Upper lobe of left lung (tissue), 6 donors: ENCODE measurements around the gene HEPHL1. TPM values are rescaled to one million over a fixed set of nuclear protein-coding genes. Genes with fewer than 3 reads are reported as not detected.

Experiments
- ATAC-seq, 2 donors: fragments of 200-7000 bp; cut with Tn5 transposase; one replicate each; pipeline ENCODE4 v1.9.1; 2022; ENCODE audit warnings: mild to moderate bottlenecking in 2 of 2, moderate library complexity in 2 of 2; ENCODE audit not compliant: low FRiP score in 2 of 2
- DNase-seq, 2 donors: peaks; one replicate each; pipeline ENCODE4 v3.0.0-alpha.2; 2019 to 2020
- H3K27ac ChIP-seq, 4 donors: fragments of 200-600 bp; sonication (generic); one replicate each; pipeline ENCODE4 v1.5.1; 2016 to 2019
- H3K27me3 ChIP-seq, 4 donors: fragments of 200-600 bp; sonication (generic); one replicate each; pipeline ENCODE4 v1.5.1; 2017 to 2019
- H3K36me3 ChIP-seq, 4 donors: fragments of 200-600 bp; sonication (generic); one replicate each; pipeline ENCODE4 v1.5.1; 2016 to 2019
- H3K4me1 ChIP-seq, 4 donors: fragments of 200-600 bp; sonication (generic); one replicate each; pipeline ENCODE4 v1.5.1; 2018 to 2019
- H3K4me3 ChIP-seq, 4 donors: fragments of 200-600 bp; sonication (generic); one replicate each; pipeline ENCODE4 v1.5.1; 2017 to 2019; ENCODE audit warnings: mild to moderate bottlenecking in 2 of 4, moderate library complexity in 1 of 4
- H3K9me3 ChIP-seq, 4 donors: fragments of 200-600 bp; sonication (generic); one replicate each; pipeline ENCODE4 v1.5.1; 2018 to 2019
- CTCF ChIP-seq, 6 experiments: fragments of 450-650 bp in 4 of 6; fragments of 200-600 bp in 2 of 6; sonication (generic) in 2 of 6; IDR thresholded peaks; one replicate each; pipeline ENCODE4 v1.5.1; 2016 to 2019; ENCODE audit warnings: antibody characterized with exemption in 6 of 6
- EP300 ChIP-seq, 4 donors: sonication (generic); formaldehyde crosslinking; IDR thresholded peaks; one replicate each; pipeline ENCODE4 v1.5.1; 2017; ENCODE audit warnings: antibody characterized with exemption in 4 of 4, control low read depth in 2 of 4
- POLR2A ChIP-seq, 4 donors: fragments of 450-650 bp; IDR thresholded peaks; one replicate each; pipeline ENCODE4 v1.5.1; 2016 to 2017; ENCODE audit warnings: antibody characterized with exemption in 4 of 4, mild to moderate bottlenecking in 2 of 4
- POLR2AphosphoS5 ChIP-seq, 2 donors: sonication (generic); formaldehyde crosslinking; IDR thresholded peaks; one replicate each; pipeline ENCODE4 v1.5.1; 2017; ENCODE audit warnings: antibody characterized with exemption in 2 of 2
- WGBS, 2 donors: methylation state at CpG; one replicate each; pipeline ENCODE4 v1.1.5; 2017 to 2018; 5-methylcytosine and 5-hydroxymethylcytosine counted together
- total RNA-seq, 6 donors: library from RNA; depleted of rRNA in 4 of 6; stranded (reverse); fragments of >200 nt in 4 of 6; gene quantifications; one replicate each; pipeline versions ENCODE4 v1.1.0 to v1.2.1, GENCODE V29; 2016 to 2021
- donor health status: DM: no; HTN: no; CAD: no; lungs with moderate emphysema.
- donor health status: DM: no; HTN: yes; CAD: no; lungs with severe emphysema.

Gene HEPHL1
- total RNA-seq, 6 donors from 2014 or later: not detected

GRCh38 chr11:94149431-94150017, 128.4 kb downstream of the HEPHL1 start:
- ATAC-seq (no peak), DNase-seq (no peak)
- H3K9me3 ChIP-seq: no peaks in the 10 kb centered on the region
- TF ChIP-seq POLR2AphosphoS5 (IDR thresholded peaks at IDR 0.05) (no peak), CTCF (IDR thresholded peaks at IDR 0.05) (no peak), EP300 (IDR thresholded peaks at IDR 0.05) (no peak), POLR2A (IDR thresholded peaks at IDR 0.05) (no peak)
- peaks cover 0 to 11% (median 5%) of the 10 kb centered on the region in 4 donors for H3K36me3 ChIP-seq
- H3K27ac ChIP-seq: no peak overlapping the region
- no peaks in the 10 kb centered on the region for H3K27me3 ChIP-seq
- peaks cover 24 to 49% (median 38%) of the 10 kb centered on the region in 4 donors for H3K4me1 ChIP-seq
- no peak overlapping the region for H3K4me3 ChIP-seq
- 50 to 57% methylated on average over 3 of the region's 3 CpGs for WGBS, 2 donors

- Histone ChIP-seq H3K27ac (no peak overlapping the region), H3K9me3 (no peaks in the 10 kb centered on the region), H3K4me1 (peaks cover 23 to 48% (median 38%) of the 10 kb centered on the region in 4 donors), H3K4me3 (no peak overlapping the region), H3K36me3 (peaks cover 0 to 12% (median 6%) of the 10 kb centered on the region in 4 donors), H3K27me3 (no peaks in the 10 kb centered on the region)
- TF ChIP-seq CTCF (IDR thresholded peaks at IDR 0.05) (no peak), POLR2A (IDR thresholded peaks at IDR 0.05) (no peak), POLR2AphosphoS5 (IDR thresholded peaks at IDR 0.05) (no peak)
- DNase-seq (no peak), ATAC-seq (no peak)
- WGBS, 2 donors: 85 to 89% methylated on average over 3 of the region's 3 CpGs
These were observed 128.9 kb downstream of the HEPHL1 start for GRCh38 chr11:94150056-94150455.

GRCh38 chr11:94150704-94151685, 129.8 kb downstream of the HEPHL1 start:
- peaks cover 0 to 12% (median 6%) of the 10 kb centered on the region in 4 donors for H3K36me3 ChIP-seq
- no peak for DNase-seq
- 78 to 83% methylated on average over 4 of the region's 4 CpGs for whole genome bisulfite sequencing, 2 donors
- H3K4me3 ChIP-seq: no peak overlapping the region
- H3K27ac ChIP-seq: peak overlapping the region in 1 of 4 donors; percentile 17
- peaks cover 23 to 41% (median 35%) of the 10 kb centered on the region in 4 donors for H3K4me1 ChIP-seq
- H3K27me3 ChIP-seq: no peaks in the 10 kb centered on the region
- H3K9me3 ChIP-seq: no peaks in the 10 kb centered on the region
- TF ChIP-seq POLR2AphosphoS5 (IDR thresholded peaks at IDR 0.05) (no peak), EP300 (IDR thresholded peaks at IDR 0.05) (no peak), CTCF (IDR thresholded peaks at IDR 0.05) (no peak), POLR2A (IDR thresholded peaks at IDR 0.05) (no peak)
- ATAC-seq: no peak

GRCh38 chr11:94151903-94152677, 130.9 kb downstream of the HEPHL1 start:
- no peaks in the 10 kb centered on the region for H3K27me3 ChIP-seq
- no peak overlapping the region for H3K4me3 ChIP-seq
- no peak for TF ChIP-seq CTCF (IDR thresholded peaks at IDR 0.05)
- no peak for TF ChIP-seq EP300 (IDR thresholded peaks at IDR 0.05)
- TF ChIP-seq POLR2AphosphoS5 (IDR thresholded peaks at IDR 0.05): no peak
- TF ChIP-seq POLR2A (IDR thresholded peaks at IDR 0.05): no peak
- peak overlapping the region in 2 of 4 donors; percentile 34 to 35 for H3K27ac ChIP-seq
- H3K4me1 ChIP-seq: peaks cover 23 to 40% (median 29%) of the 10 kb centered on the region in 4 donors
- no peaks in the 10 kb centered on the region for H3K9me3 ChIP-seq
- DNase-seq (peak in 1 of 2 donors; percentile 53), ATAC-seq (peak; percentile 83 to 92)
- H3K36me3 ChIP-seq: peaks cover 0 to 12% (median 6%) of the 10 kb centered on the region in 4 donors
- 88 to 93% methylated on average over 5 to 6 of the region's 6 CpGs for WGBS, 2 donors
